ENCODE data around the gene C1QL4.

C1QL4 gene

DNA sequence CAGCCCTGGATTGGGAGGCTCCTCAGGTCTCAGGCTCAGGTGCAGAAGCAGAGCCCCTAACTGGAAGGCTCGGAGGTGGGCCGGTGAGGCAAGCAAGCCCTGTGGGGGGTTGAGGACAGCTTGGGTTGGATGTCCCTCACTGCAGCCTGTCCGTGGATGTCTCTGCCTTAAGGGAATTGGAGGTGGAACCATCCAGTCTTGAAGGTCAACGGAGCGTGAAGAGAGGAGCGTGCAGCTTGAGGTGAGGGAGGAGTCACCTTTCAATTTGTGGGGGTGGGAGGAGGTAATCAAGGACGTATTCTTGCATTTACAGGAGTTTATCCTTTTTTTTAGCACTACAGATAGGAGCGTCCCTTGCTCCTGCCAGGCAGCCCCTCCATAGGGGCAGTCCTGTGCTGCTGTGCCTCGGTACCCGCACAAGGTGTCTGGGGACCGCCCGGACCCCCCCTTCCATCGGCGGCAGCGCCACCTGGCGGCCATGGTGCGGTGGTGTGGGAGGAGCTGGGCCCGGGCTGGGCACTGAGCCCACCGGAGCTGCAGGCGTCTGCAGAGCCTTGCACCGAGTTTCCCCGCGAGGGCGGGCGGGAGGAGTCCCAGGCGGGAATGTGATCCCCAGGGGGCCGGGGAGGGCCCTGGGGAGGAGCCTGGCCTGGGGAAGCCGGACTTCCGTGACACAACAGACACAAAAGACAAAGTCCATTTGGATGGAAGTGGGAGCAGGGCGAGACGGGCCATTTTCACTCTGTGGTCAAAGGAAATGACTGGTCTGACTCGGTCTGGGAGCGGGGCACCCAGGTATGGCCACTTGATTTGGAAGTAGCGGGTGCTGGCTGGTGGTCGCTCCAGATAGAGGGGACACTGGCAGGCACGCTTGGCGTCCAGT is 10.6 kb upstream of the C1QL4 start:
- DNase-seq = peak; percentile 45 to 60

DNA sequence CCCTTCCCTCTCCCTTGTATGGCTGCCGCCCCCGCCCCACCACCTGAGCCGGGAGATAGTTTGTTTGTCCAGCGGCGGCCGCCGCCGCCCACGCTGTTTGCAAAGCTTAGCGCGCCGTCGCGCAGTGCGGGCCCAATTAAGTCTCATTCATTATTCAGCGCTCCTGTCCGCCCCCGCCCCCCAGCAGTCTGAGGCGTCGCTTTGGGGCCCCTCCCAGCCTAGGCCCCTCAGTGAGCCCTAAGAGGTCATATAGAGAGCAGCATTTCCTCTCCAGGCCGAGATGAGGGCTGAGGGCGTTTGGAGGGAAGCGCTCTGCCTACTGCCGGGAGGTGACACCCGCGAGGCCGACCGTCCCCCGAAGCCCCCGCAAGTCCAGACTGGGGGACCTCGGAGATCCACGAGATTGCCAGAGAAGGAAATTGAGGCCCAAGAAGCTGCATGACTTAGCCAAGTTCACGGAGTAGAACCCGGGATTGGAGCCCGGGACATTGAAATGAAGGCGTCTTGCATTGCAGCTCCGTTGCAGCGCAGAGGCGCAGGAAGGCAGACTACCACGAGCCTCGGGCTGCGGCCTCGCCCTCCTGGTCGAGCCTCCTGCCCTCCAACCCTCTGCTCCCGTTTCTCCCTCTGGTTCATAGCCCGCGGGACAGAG is 9.8 kb upstream of the C1QL4 start, which contains the start of gene DNAJC22:
DNAJC22 (plus strand) TSS at position 230 of the 652 bp plus-strand sequence. CDS start 1,985 bp downstream, outside the sequence.
- peak in 1 of 2 experiments; percentile 37 for DNase-seq

DNA sequence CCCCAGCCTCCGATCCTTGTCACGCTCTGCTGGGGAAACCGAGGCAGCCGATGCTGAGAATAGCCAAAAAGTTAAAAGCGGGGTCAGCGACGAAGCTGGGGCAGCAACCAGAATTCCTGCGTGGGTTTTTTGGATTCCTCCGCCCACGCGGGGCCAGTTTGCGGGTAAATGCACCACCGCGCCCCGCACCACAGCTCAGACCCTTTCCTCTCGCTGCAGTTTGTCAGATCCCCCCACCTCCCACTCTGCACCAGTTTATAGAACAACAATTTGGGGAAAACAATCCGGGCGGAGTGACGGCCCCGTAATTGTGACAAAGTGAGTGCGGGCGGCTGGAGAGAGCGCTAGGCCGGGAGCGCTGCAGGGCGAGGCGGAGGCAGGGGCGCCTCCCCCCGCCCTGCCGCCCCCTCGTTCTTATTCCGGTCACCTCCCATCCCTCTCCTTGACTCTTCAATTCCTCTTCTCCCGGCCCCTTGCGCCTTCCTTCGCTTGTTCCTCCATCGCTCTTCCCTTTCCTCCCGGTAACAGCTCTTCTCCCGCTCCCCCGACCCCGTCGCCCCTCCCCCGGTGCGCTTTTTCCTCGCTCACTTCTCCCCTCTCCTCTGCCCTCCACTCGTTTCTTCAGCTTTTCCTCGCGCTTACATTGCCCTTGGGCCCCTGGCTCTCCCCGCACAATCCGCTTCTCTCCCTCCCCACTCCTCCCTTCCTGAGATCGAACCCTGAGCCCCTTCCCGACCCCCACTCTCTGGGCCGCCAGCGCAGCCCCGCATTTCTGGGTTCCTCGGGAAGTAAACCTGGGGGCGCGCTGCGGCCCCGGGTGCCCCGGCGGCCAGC is 9.1 kb upstream of the C1QL4 start:
- DNase-seq = no peak

GRCh38 chr12:49345051-49345824 is 8.2 kb upstream of the C1QL4 start:
- peak in 1 of 2 experiments; percentile 53 for DNase-seq

DNA sequence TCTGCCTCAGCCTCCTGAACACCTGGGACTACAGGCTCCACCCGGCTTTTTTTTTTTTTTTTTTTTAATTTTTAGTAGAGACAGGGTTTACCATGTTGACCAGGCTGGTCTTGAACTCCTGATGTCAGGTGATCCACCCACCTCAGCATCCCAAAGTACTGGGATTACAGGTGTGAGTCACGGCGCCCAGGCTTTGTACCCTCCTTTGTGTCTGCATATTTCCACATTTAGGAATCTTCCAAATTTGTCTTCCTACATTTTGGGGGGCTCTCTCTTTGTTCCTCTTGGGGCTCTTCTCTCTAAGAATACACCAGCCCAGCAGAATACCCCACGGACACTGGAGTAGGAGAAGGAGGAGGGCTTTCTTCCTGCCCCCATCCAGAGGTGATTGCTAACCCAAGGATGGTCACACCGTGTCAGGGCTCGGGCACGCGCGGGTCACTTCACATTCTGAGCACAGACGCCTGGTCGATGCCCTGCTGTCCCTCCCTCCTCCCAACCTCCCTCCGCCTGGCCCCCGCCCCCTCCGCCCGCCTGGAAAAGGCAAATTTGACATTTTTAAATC is 7.6 kb upstream of the C1QL4 start:
- no peak for DNase-seq

DNA sequence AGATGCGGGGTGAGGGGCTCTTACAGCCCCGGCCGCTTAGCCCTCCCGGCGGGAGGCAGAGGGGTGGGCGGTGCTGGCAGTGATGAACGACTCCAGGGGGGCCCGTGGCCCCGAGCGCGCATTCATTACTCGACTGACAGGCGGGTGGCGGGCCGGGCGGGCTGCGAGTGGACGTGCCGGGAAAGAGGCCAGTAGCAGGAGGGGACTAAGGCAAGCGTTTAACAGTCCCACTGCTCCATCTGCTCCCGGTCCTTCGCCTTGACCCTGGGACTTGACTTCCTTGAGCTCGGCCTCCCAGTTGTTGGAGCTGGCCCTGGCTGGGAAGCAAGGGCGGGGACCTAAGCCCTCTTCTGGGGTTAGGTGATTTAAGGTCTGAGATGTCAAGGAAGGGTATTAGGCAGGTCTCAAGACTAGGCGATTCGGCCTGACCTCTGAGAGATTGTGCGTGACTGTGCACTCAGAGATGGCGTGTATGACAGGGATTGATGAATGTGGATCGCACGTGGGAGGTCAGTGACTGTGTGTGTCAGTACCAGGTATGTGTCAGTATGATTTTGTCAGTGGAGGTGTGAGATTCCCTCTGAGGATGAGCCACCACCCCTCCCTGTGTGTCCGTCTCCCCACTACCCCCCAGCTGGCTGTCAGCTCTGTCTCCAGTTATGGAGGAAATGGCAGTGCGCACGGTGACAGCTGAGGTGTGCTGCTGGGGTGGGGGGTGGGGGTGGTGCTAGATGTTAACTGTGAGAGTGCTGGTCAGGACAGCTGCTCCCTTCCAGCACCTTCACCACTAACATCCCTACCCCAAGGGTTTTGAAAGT is 6.1 kb upstream of the C1QL4 start:
- peak in 1 of 2 experiments; percentile 72 for DNase-seq

DNA sequence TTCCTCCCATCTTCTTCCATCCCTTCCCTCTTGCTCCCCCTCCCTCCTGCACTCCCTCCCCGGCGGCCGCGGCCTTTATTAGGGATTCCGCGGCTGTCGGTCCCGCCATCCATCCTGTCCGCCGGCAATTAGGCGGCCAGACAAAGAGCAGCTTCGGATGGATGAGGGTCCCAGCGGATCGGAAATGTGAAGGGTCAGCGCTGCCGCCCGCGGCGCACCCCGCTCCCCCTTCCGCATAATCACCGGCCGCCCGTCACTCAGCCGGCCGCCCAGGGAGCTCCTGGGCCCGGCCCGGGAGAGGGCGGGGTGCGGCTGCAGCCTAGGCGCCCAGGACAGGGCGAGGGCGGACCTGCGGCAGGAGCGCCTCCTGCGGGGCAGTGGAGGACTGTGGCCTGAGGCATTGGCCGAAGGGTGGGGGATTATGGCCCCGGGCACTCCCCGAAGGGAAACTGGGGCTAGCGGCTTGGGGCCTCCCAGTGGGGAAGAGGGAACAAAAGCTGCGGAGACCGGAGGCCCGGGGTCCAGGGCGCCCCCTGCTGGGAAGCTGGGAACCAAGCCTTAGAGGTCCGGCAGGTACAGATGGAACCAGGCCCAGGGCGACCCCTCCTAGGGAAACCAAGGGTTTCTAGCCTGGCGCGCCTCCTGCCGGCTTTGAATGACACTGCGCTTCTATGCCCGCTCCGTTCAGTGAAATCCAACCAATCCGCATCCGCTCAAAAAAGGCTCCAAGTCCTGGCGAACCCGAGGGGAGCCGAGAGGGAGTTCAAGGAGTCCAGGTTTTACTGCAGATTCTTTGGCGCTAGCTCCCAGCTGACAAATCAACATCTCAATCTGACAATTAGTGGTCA is 5.3 kb upstream of the C1QL4 start:
- peak; percentile 91 to 95 for DNase-seq

- no peak for DNase-seq
These were observed 4.7 kb upstream of the C1QL4 start for GRCh38 chr12:49341777-49342065.

- no peak for DNase-seq
These were observed 4.2 kb upstream of the C1QL4 start for GRCh38 chr12:49340971-49341776.

GRCh38 chr12:49340095-49340870 is 3.3 kb upstream of the C1QL4 start:
- no peak for DNase-seq

- peak in 1 of 2 experiments; percentile 18 for DNase-seq
These were observed 2.5 kb upstream of the C1QL4 start for GRCh38 chr12:49339464-49339861.

GRCh38 chr12:49338830-49339463 is 2.0 kb upstream of the C1QL4 start:
- no peak for DNase-seq

GRCh38 chr12:49335955-49336644 is 888 bp downstream of the C1QL4 start:
- DNase-seq = no peak

GRCh38 chr12:49335118-49335954 is 1.7 kb downstream of the C1QL4 start:
- no peak for DNase-seq

DNA sequence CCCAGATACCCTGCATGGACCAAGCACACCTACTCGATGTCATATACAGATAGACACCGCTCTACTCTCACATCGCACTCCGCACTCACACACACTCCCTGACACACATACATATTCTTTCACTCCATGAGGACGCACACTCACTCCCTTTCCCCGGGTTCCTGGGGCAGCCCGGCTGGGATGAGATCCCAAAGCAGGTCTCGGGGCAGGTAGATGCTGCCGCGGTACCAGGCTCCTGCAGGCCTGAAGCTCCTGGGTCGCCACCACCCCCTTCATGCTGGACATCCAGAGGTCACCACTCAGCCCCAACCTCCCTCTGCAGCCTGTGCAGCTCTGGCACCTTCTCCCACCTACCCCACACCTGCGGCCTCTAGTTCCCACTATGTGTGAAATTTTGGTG is 2.3 kb downstream of the C1QL4 start:
- no peak for DNase-seq

- no peak for DNase-seq
These were observed 2.8 kb downstream of the C1QL4 start for GRCh38 chr12:49334226-49334625.

All from NCI-H524 (cell line).